PC-9 (cell line): Measurements from ENCODE around the gene NELFA. TPM values are rescaled to one million over a fixed set of nuclear protein-coding genes. Genes with fewer than 3 reads are reported as not detected.

Experiments
- BruUV-seq: library from RNA; stranded (reverse); fragments of 400-500 nt; replicated peaks from 2 replicates; lab custom pipeline; 2021; lab: Mats Ljungman, UMichigan
- CTCF ChIA-PET: fragments of 300-600 bp; sonication (Branson Sonifier 250); formaldehyde crosslinking; loops from one replicate; lab custom pipeline; 2022; ENCODE audit warnings: antibody characterized with exemption; lab: Charles Lee
- POLR2A ChIA-PET: fragments of 300-600 bp; sonication (Branson Sonifier 250); formaldehyde crosslinking; loops from one replicate; lab custom pipeline; 2022; ENCODE audit warnings: antibody characterized with exemption; ENCODE audit not compliant: unreplicated experiment; lab: Charles Lee
- DNase-seq, 2 experiments: peaks; one replicate each; pipeline versions ENCODE4 v3.0.0 to v3.0.0-alpha.2; 2015 to 2022; ENCODE audit warnings: mixed read lengths in 1 of 2
- H2AFZ ChIP-seq: fragments of 200-600 bp; sonication (generic); 2 replicates; pipeline ENCODE4 v1.8.1; 2017; ENCODE audit warnings: antibody characterized with exemption
- H3F3A ChIP-seq: fragments of 200-600 bp; sonication (generic); 2 replicates; pipeline ENCODE4 v1.8.1; 2017; ENCODE audit warnings: antibody characterized with exemption, mild to moderate bottlenecking, low read depth; ENCODE audit not compliant: insufficient read depth
- H3K27ac ChIP-seq: fragments of 200-600 bp; sonication (generic); 2 replicates; pipeline ENCODE4 v1.6.1; 2016; ENCODE audit warnings: mixed run types
- H3K27me3 ChIP-seq: fragments of 200-600 bp; sonication (generic); 2 replicates; pipeline ENCODE4 v1.6.1; 2016; ENCODE audit warnings: low read depth, mixed run types; ENCODE audit not compliant: insufficient read depth
- H3K36me3 ChIP-seq: fragments of 200-600 bp; sonication (generic); 2 replicates; pipeline ENCODE4 v1.6.1; 2016; ENCODE audit warnings: low read depth, mixed run types
- H3K4me1 ChIP-seq: fragments of 200-600 bp; sonication (generic); replicated peaks from 2 replicates; pipeline ENCODE4 v1.6.1; 2016; ENCODE audit warnings: mixed run types; ENCODE audit not compliant: insufficient read depth
- H3K4me2 ChIP-seq: fragments of 200-600 bp; sonication (generic); 2 replicates; pipeline ENCODE4 v1.6.1; 2017; ENCODE audit warnings: mixed run types
- H3K4me3 ChIP-seq: fragments of 200-600 bp; sonication (generic); 2 replicates; pipeline ENCODE4 v1.6.1; 2016; ENCODE audit warnings: mixed run types
- H3K79me2 ChIP-seq: fragments of 200-600 bp; sonication (generic); 2 replicates; pipeline ENCODE4 v1.6.1; 2017; ENCODE audit warnings: low read depth, mixed run types
- H3K9me2 ChIP-seq: fragments of 200-600 bp; sonication (generic); 2 replicates; pipeline ENCODE4 v1.8.1; 2017; ENCODE audit warnings: mild to moderate bottlenecking; ENCODE audit not compliant: insufficient read depth
- H3K9me3 ChIP-seq: fragments of 200-600 bp; sonication (generic); 2 replicates; pipeline ENCODE4 v1.8.1; 2016; ENCODE audit warnings: low read depth; ENCODE audit not compliant: insufficient read depth
- H4K20me1 ChIP-seq: fragments of 200-600 bp; sonication (generic); 2 replicates; pipeline ENCODE4 v1.8.1; 2017; ENCODE audit not compliant: insufficient read depth
- EZH2 ChIP-seq: fragments of 200-600 bp; sonication (generic); IDR thresholded peaks from 2 replicates; pipeline ENCODE4 v1.8.0; 2017; ENCODE audit warnings: antibody characterized with exemption, low read depth
- intact Hi-C: fragments of 100-400 bp; cut with micrococcal nuclease; formaldehyde crosslinking; loops from one replicate; pipeline ENCODE4 v1.10.0; 2022; ENCODE audit not compliant: unreplicated experiment
- total RNA-seq: library from RNA; stranded (reverse); gene quantifications from 2 replicates; pipeline ENCODE4 v1.2.3, GENCODE V29; 2021
- TF ChIP-seq, protein P1 (sequence below): fragments of 200-600 bp; sonication (generic); conservative IDR thresholded peaks from 2 replicates; pipeline ENCODE4 v1.6.1; 2017; ENCODE audit warnings: mixed run types, antibody characterized with exemption, mild to moderate bottlenecking, moderate library complexity

NELFA gene
- total RNA-seq, 1 experiment from 2014 or later: 52.4 TPM

DNA sequence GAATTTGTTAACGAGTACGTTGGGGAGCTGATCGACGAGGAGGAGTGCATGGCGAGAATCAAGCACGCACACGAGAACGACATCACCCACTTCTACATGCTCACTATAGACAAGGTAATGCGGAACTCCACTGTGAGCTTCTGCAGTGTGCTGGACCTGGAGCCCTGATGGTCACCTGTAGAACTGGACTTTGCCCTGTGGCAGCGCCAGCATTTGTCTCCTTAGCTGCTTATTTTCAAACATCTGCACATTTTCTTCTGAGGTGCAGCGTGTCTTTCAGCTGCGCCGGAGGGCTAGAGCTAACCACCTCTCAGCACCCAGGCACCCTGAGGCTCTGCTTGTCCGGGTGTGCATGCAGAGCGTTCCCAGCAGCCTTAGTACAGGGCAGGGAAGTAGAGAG lies 47.7 kb downstream of the NELFA start:
- intact Hi-C loops: no loop called here
- no peak overlapping the region for H3K4me2 ChIP-seq
- no peaks in the 10 kb centered on the region for H3K27me3 ChIP-seq
- no peaks in the 10 kb centered on the region for H3K4me1 ChIP-seq
- no peak overlapping the region for H3K27ac ChIP-seq
- no peaks in the 10 kb centered on the region for H3K9me2 ChIP-seq
- no TSS peak for BruUV-seq
- H3K9me3 ChIP-seq: no peaks in the 10 kb centered on the region
- 0 out of 2 replicates have a peak, but pooled peaks cover 5% of the 10 kb centered on the region for H3F3A ChIP-seq
- peaks cover 12% of the 10 kb centered on the region for H3K36me3 ChIP-seq
- no peaks in the 10 kb centered on the region for H3K79me2 ChIP-seq
- POLR2A ChIA-PET: no interaction called here
- CTCF ChIA-PET: no interaction called here
- no peak overlapping the region for H2AFZ ChIP-seq
- H3K4me3 ChIP-seq: no peak overlapping the region
- TF ChIP-seq EZH2: no peak
- TF ChIP-seq, protein P1, sequence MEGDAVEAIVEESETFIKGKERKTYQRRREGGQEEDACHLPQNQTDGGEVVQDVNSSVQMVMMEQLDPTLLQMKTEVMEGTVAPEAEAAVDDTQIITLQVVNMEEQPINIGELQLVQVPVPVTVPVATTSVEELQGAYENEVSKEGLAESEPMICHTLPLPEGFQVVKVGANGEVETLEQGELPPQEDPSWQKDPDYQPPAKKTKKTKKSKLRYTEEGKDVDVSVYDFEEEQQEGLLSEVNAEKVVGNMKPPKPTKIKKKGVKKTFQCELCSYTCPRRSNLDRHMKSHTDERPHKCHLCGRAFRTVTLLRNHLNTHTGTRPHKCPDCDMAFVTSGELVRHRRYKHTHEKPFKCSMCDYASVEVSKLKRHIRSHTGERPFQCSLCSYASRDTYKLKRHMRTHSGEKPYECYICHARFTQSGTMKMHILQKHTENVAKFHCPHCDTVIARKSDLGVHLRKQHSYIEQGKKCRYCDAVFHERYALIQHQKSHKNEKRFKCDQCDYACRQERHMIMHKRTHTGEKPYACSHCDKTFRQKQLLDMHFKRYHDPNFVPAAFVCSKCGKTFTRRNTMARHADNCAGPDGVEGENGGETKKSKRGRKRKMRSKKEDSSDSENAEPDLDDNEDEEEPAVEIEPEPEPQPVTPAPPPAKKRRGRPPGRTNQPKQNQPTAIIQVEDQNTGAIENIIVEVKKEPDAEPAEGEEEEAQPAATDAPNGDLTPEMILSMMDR: no peak
- no peaks in the 10 kb centered on the region for H4K20me1 ChIP-seq
- no peak for DNase-seq

DNA sequence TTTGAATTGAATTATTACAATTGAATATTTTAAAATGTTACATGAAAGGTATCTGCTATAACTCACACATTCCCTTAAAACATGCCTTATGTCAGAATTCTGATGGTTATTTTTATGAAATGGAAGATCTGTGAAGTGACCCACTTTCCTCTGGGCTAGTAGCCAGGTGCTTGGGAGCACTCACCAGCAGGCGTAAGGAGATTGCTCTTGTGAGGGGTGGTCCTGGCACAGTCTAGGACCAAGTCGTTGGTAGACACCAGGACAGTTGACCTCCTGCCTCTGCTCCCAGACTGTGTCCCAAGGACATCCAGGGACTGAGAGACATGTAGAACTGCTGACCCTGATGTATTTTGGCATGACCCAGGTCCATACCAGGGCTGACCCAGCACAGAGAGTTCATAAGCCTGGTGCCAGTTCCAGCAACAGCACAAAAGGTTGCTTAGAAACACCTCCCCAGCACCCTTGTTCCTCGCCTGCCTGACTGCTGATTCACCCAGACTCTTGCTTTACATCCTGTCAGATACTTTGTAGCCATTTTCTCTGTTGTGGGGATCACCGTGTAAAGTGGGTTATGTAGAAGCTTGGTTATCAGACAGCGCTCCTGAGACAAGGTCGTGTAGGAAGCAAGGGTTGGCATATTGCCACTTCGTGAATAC lies 48.5 kb downstream of the NELFA start:
- H3F3A ChIP-seq: peaks cover 8% of the 10 kb centered on the region; the same call in 1 of the 2 replicates
- ChIA-PET CTCF (no interaction called here), POLR2A (no interaction called here)
- intact Hi-C loops: no loop called here
- no peaks in the 10 kb centered on the region for H3K9me3 ChIP-seq
- H3K79me2 ChIP-seq: no peaks in the 10 kb centered on the region
- H3K9me2 ChIP-seq: no peaks in the 10 kb centered on the region
- no peaks in the 10 kb centered on the region for H4K20me1 ChIP-seq
- H3K4me2 ChIP-seq: no peak overlapping the region
- H2AFZ ChIP-seq: no peak overlapping the region
- TF ChIP-seq, protein P1: no peak
- no peak for TF ChIP-seq EZH2
- no peaks in the 10 kb centered on the region for H3K27me3 ChIP-seq
- H3K4me1 ChIP-seq: no peaks in the 10 kb centered on the region
- peaks cover 12% of the 10 kb centered on the region for H3K36me3 ChIP-seq
- no peak overlapping the region for H3K27ac ChIP-seq
- BruUV-seq: no TSS peak
- no peak overlapping the region for H3K4me3 ChIP-seq
- DNase-seq: no peak

DNA sequence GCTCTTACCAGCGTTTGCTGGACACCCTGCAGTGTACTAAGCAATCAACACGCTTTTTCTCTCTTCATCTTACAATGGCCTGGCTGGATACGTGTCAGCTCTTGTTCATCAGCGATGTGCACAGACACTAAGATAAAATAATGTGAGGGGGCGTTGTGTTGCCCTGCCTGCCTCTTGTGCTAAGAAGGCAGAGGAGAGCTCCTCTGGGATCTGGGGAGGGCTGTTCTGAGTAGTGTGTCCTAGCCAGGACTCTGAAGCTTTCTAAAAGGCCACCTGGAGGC lies 49.7 kb downstream of the NELFA start:
- H3K4me3 ChIP-seq: no peak overlapping the region
- H3K9me2 ChIP-seq: no peaks in the 10 kb centered on the region
- H2AFZ ChIP-seq: no peak overlapping the region
- no peak overlapping the region for H3K4me2 ChIP-seq
- H3K36me3 ChIP-seq: peaks cover 3% of the 10 kb centered on the region
- CTCF ChIA-PET: no interaction called here
- no TSS peak for BruUV-seq
- no peaks in the 10 kb centered on the region for H3K79me2 ChIP-seq
- TF ChIP-seq EZH2: no peak
- TF ChIP-seq, protein P1: no peak
- no peak for DNase-seq
- no peak overlapping the region for H3K27ac ChIP-seq
- H4K20me1 ChIP-seq: no peaks in the 10 kb centered on the region
- H3K9me3 ChIP-seq: no peaks in the 10 kb centered on the region
- no peaks in the 10 kb centered on the region for H3K27me3 ChIP-seq
- POLR2A ChIA-PET: no interaction called here
- no peaks in the 10 kb centered on the region for H3K4me1 ChIP-seq
- H3F3A ChIP-seq: peaks cover 4% of the 10 kb centered on the region; the same call in 1 of the 2 replicates
- intact Hi-C loops: no loop called here
